Common myeloid progenitor, CD34-positive (primary cell): ENCODE data around the gene AVPR2.
A peak's percentile ranks its signal among the peaks of the same experiment; 100 is the strongest.

Experiments
- CTCF ChIA-PET: fragments of 350-600 bp; sonication (Branson Sonifier 250); formaldehyde crosslinking; loops from one replicate; lab custom pipeline; 2021; ENCODE audit warnings: antibody characterized with exemption; lab: Charles Lee
- POLR2A ChIA-PET: fragments of 350-600 bp; sonication (Branson Sonifier 250); formaldehyde crosslinking; loops from one replicate; lab custom pipeline; 2021; ENCODE audit warnings: antibody characterized with exemption; lab: Charles Lee
- DNase-seq, 3 donors: peaks; one replicate each; pipeline versions ENCODE4 v3.0.0 to v3.0.0-alpha.2; 2013
- H3K27ac ChIP-seq, 2 experiments: 1 replicate in 1 of 2; 2 replicates in 1 of 2; pipeline ENCODE4 v1.7.0; 2013; ENCODE audit warnings: inconsistent platforms in 2 of 2, low read length in 2 of 2, mild to moderate bottlenecking in 2 of 2, low read depth in 1 of 2, moderate library complexity in 1 of 2; ENCODE audit not compliant: severe bottlenecking in 2 of 2, insufficient read depth in 1 of 2, poor library complexity in 1 of 2
- H3K27me3 ChIP-seq, 5 experiments: replicated peaks in 2 of 5; 1 replicate in 3 of 5; 2 replicates in 2 of 5; pipeline versions ENCODE4 v1.6.1 to v1.7.0; 2013; ENCODE audit warnings: low read length in 4 of 5, mild to moderate bottlenecking in 2 of 5, moderate library complexity in 2 of 5, inconsistent platforms in 1 of 5; ENCODE audit not compliant: insufficient read depth in 5 of 5, control insufficient read depth in 4 of 5
- H3K36me3 ChIP-seq, 4 experiments: 1 replicate in 2 of 4; 2 replicates in 2 of 4; pipeline versions ENCODE4 v1.6.1 to v1.7.0; 2013; ENCODE audit warnings: low read length in 3 of 4, control low read depth in 1 of 4, mild to moderate bottlenecking in 1 of 4; ENCODE audit not compliant: control insufficient read depth in 4 of 4, insufficient read depth in 4 of 4
- H3K4me1 ChIP-seq, 4 experiments: 1 replicate in 3 of 4; 2 replicates in 1 of 4; pipeline versions ENCODE4 v1.6.1 to v1.7.1; 2013; ENCODE audit warnings: low read length in 3 of 4, mild to moderate bottlenecking in 3 of 4, control low read depth in 1 of 4, inconsistent platforms in 1 of 4, moderate library complexity in 1 of 4; ENCODE audit not compliant: control insufficient read depth in 4 of 4, insufficient read depth in 4 of 4; ENCODE audit errors: control extremely low read depth in 1 of 4
- H3K4me3 ChIP-seq, 7 experiments: 1 replicate in 4 of 7; 2 replicates in 3 of 7; pipeline versions ENCODE4 v1.5.1 to v1.7.0; 2013; ENCODE audit warnings: mild to moderate bottlenecking in 7 of 7, low read length in 6 of 7, moderate library complexity in 6 of 7, inconsistent platforms in 2 of 7, low read depth in 2 of 7, control low read depth in 1 of 7; ENCODE audit not compliant: insufficient read depth in 4 of 7, control insufficient read depth in 1 of 7; ENCODE audit errors: extremely low read depth in 1 of 7
- H3K9me3 ChIP-seq, 5 experiments: 1 replicate in 4 of 5; 2 replicates in 1 of 5; pipeline versions ENCODE4 v1.6.1 to v1.7.1; 2013; ENCODE audit warnings: low read length in 4 of 5, mild to moderate bottlenecking in 2 of 5, inconsistent platforms in 1 of 5, low read depth in 1 of 5, moderate library complexity in 1 of 5; ENCODE audit not compliant: control insufficient read depth in 4 of 5, insufficient read depth in 2 of 5; ENCODE audit errors: control extremely low read depth in 1 of 5
- WGBS: methylation state at CpG from one replicate; pipeline ENCODE4 v1.1.5; 2013; ENCODE audit not compliant: insufficient coverage; 5-methylcytosine and 5-hydroxymethylcytosine counted together

Gene AVPR2

DNA sequence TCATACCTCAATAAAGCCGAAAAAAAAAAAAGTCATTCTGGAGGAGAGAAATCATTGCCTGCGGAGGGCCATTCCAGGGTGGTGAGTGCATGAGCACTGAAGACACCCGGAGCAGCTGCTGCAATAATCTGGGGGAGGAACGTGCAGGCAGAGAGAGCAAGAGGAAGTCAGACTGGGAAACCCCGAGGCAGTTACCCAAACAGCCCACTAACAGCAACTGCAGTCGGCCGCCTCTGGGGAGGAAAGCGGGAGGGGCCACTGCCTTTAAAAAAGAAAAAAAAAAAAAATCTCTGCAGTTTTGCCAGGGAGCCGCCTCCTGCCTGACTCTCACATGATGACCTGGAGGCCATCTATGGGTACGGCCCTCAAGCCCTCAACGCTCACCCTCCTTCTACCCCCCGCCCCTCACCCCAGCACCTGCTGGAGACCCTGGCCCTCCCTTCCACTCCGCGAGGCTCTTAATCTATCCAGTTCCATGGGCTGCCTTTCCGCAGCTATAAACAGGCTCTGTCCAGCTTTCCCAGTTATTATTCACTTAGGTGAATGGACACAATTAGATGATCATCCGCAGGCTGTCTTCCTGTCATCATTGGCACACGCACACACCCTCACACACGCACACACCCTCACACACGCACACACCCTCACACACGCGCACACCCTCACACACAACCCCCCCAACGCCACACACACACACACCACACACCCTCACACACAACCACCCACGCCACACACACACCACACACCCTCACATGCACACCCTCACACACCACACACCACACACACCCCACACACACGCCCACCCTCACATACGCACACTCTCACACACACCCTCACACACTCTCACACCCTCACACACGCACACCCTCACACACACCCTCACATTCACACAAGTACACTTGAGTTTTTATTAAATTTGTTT, 3.4 kb upstream of the AVPR2 start:
- H3K27me3 ChIP-seq = peaks cover 0 to 8% (median 0%) of the 10 kb centered on the region in 5 experiments
- peaks cover 5 to 54% (median 46%) of the 10 kb centered on the region in 4 experiments for H3K4me1 ChIP-seq
- no peaks in the 10 kb centered on the region for H3K9me3 ChIP-seq
- peak overlapping the region in 2 of 7 experiments; percentile 1 to 4 for H3K4me3 ChIP-seq
- CTCF ChIA-PET = interaction anchor here (0.8 kb wide), 1 partner anchor 9 kb away, joined by 3 read pairs; no protein-coding TSS in a partner anchor
- POLR2A ChIA-PET = interaction anchor here (0.6 to 0.7 kb wide), 2 partner anchors 22 to 44 kb away, joined by 4 to 6 read pairs; no protein-coding TSS in a partner anchor
- DNase-seq = peak; percentile 75 to 91 (median 91)
- no peaks in the 10 kb centered on the region for H3K36me3 ChIP-seq
- WGBS = 57% methylated on average over 20 of the region's 26 CpGs
- H3K27ac ChIP-seq = no peak overlapping the region

DNA sequence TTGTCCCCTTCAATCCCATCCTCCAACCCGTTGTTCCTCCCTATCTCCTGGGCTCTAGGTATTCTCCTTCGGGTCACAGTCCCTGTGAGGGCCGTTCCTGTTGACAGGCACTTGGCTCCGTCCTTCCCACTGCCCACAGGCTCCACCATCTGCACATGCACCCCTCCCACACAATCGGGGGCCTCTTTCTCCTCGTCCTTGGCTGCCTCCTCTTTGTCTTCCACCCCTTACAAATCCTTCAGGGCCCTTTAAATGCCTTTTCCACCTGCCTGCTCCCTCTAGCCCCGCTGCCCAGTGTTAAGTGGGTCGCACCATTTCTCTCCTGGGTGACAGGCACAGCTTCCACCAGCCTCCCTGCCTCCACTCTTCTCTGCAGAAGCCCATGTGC, 2.7 kb upstream of the AVPR2 start:
- peaks cover 0 to 13% (median 0%) of the 10 kb centered on the region in 5 experiments for H3K27me3 ChIP-seq
- ChIA-PET POLR2A (no interaction called here), CTCF (no interaction called here)
- no peaks in the 10 kb centered on the region for H3K36me3 ChIP-seq
- no peak for DNase-seq
- 66% methylated on average over 7 of the region's 8 CpGs for WGBS
- H3K4me3 ChIP-seq = no peak overlapping the region
- no peaks in the 10 kb centered on the region for H3K9me3 ChIP-seq
- peaks cover 5 to 54% (median 46%) of the 10 kb centered on the region in 4 experiments for H3K4me1 ChIP-seq
- no peak overlapping the region for H3K27ac ChIP-seq

DNA sequence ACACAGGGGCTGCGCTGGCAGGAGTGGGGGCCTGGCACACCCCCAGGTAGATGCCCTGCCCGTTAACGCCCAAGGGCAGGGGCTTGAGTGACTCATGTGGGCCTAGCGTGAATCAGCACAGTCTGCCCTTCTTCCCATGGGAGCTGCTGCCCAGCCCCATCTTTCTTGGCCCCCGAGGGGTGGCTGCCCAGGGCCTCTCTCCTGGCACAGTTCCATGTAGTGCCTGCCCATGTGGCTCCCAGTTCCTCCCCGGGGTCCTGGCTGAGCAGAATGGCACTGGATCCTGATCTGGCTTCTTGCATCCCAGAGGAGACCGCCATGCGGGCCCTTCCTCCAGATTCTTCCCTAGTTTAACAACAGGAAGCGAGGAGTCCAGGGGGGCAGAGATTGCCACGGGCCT, 2.1 kb upstream of the AVPR2 start:
- no peaks in the 10 kb centered on the region for H3K9me3 ChIP-seq
- H3K27me3 ChIP-seq = peaks cover 0 to 13% (median 0%) of the 10 kb centered on the region in 5 experiments
- H3K4me3 ChIP-seq = no peak overlapping the region
- CTCF ChIA-PET = no interaction called here
- H3K4me1 ChIP-seq = peaks cover 5 to 54% (median 46%) of the 10 kb centered on the region in 4 experiments
- POLR2A ChIA-PET = no interaction called here
- WGBS = 61% methylated on average over 10 of the region's 10 CpGs
- DNase-seq = no peak
- peaks cover 0 to 6% (median 0%) of the 10 kb centered on the region in 4 experiments for H3K36me3 ChIP-seq
- H3K27ac ChIP-seq = no peak overlapping the region

DNA sequence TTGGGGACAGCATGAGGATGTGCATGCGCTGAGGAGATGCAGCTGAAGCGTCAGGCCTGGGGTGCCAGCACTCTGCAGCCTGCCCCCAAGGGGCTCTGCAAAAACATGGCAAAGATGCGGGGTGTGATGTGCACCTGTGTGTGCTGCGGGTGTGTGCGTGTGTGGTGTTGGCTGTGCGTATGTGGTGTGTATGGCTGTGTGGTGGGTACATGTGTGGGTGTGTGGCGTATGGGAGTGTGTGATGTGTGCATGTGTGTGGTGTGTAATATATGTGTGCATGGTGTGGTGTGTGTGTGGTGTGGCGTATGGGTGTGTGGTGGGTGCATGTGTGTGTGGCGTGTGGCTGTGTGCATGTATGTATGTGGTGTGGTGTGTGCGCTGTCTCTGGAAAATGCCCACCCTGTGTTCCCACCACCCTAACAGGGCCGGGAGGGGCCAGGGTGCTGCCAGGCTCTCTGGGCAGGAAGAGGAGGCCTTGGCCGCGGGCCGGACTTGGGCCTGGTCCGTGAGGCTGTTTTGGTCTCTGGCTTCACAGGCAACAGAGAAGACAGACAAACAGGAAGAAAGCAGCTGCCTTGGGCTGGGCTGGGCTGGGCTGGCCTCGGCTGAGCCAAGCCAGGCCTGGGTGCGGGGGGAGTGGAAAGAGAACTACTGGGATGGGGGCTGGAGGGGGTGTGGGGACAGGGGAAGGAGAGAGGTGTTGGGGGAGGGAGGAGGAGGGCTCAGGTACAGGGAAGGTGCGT, 1.1 kb upstream of the AVPR2 start:
- H3K27me3 ChIP-seq = peaks cover 0 to 13% (median 0%) of the 10 kb centered on the region in 5 experiments
- CTCF ChIA-PET = no interaction called here
- peaks cover 0 to 12% (median 5%) of the 10 kb centered on the region in 4 experiments for H3K36me3 ChIP-seq
- WGBS = 73% methylated on average over 11 of the region's 18 CpGs
- H3K4me1 ChIP-seq = peaks cover 5 to 48% (median 44%) of the 10 kb centered on the region in 4 experiments
- no peak overlapping the region for H3K4me3 ChIP-seq
- no peak overlapping the region for H3K27ac ChIP-seq
- POLR2A ChIA-PET = no interaction called here
- H3K9me3 ChIP-seq = no peaks in the 10 kb centered on the region
- peak in 2 of 3 donors; percentile 46 to 60 for DNase-seq

DNA sequence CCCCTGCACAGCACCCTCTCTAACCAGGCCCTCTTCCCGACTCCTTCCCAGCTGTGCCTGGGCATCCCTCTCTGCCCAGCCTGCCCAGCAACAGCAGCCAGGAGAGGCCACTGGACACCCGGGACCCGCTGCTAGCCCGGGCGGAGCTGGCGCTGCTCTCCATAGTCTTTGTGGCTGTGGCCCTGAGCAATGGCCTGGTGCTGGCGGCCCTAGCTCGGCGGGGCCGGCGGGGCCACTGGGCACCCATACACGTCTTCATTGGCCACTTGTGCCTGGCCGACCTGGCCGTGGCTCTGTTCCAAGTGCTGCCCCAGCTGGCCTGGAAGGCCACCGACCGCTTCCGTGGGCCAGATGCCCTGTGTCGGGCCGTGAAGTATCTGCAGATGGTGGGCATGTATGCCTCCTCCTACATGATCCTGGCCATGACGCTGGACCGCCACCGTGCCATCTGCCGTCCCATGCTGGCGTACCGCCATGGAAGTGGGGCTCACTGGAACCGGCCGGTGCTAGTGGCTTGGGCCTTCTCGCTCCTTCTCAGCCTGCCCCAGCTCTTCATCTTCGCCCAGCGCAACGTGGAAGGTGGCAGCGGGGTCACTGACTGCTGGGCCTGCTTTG, 1.1 kb downstream of the AVPR2 start:
- Histone ChIP-seq H3K27ac (no peak overlapping the region), H3K4me3 (no peak overlapping the region), H3K9me3 (no peaks in the 10 kb centered on the region), H3K36me3 (peaks cover 0 to 30% (median 16%) of the 10 kb centered on the region in 4 experiments), H3K27me3 (peaks cover 0 to 15% (median 0%) of the 10 kb centered on the region in 5 experiments), H3K4me1 (peaks cover under 1 to 46% (median 42%) of the 10 kb centered on the region in 4 experiments)
- ChIA-PET CTCF (interaction anchor here (1.4 to 2.6 kb wide), 4 partner anchors 18 to 63 kb away, joined by 4 to 11 read pairs (median 5); partner anchors contain the start of gene ARHGAP4), POLR2A (no interaction called here)
- WGBS = 93% methylated on average over 31 of the region's 32 CpGs
- no peak for DNase-seq

DNA sequence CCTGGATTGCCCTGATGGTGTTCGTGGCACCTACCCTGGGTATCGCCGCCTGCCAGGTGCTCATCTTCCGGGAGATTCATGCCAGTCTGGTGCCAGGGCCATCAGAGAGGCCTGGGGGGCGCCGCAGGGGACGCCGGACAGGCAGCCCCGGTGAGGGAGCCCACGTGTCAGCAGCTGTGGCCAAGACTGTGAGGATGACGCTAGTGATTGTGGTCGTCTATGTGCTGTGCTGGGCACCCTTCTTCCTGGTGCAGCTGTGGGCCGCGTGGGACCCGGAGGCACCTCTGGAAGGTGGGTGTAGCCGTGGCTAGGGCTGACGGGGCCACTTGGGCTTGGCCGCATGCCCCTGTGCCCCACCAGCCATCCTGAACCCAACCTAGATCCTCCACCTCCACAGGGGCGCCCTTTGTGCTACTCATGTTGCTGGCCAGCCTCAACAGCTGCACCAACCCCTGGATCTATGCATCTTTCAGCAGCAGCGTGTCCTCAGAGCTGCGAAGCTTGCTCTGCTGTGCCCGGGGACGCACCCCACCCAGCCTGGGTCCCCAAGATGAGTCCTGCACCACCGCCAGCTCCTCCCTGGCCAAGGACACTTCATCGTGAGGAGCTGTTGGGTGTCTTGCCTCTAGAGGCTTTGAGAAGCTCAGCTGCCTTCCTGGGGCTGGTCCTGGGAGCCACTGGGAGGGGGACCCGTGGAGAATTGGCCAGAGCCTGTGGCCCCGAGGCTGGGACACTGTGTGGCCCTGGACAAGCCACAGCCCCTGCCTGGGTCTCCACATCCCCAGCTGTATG, 1.8 kb downstream of the AVPR2 start:
- Histone ChIP-seq H3K4me1 (peaks cover 0 to 39% (median 37%) of the 10 kb centered on the region in 4 experiments), H3K36me3 (peaks cover 0 to 31% (median 18%) of the 10 kb centered on the region in 4 experiments), H3K4me3 (no peak overlapping the region), H3K27ac (no peak overlapping the region), H3K9me3 (no peaks in the 10 kb centered on the region), H3K27me3 (peaks cover 0 to 15% (median 0%) of the 10 kb centered on the region in 5 experiments)
- no peak for DNase-seq
- 89% methylated on average over 18 of the region's 27 CpGs for WGBS
- ChIA-PET CTCF (interaction anchor here (1.2 to 2.6 kb wide), 8 partner anchors 11 to 140 kb away, joined by 3 to 11 read pairs (median 5); partner anchors contain the start of gene ARHGAP4), POLR2A (no interaction called here)
